CD14-positive monocyte (primary cell): ENCODE results near the gene POLD2. TPM values are rescaled to one million over a fixed set of nuclear protein-coding genes. Genes with fewer than 3 reads are reported as not detected.

Experiments
- DNase-seq, 3 donors: peaks; one replicate each; pipeline ENCODE4 v3.0.0-alpha.2; 2011 to 2022
- H2AFZ ChIP-seq: 2 replicates; pipeline ENCODE4 v1.6.0; 2012; ENCODE audit warnings: mild to moderate bottlenecking, low read depth, low read length, inconsistent platforms; ENCODE audit not compliant: insufficient read depth, poor library complexity, severe bottlenecking
- H3K27ac ChIP-seq, 2 donors: 1 replicate in 1 of 2; 2 replicates in 1 of 2; pipeline ENCODE4 v1.5.1; 2012 to 2013; ENCODE audit warnings: low read length in 2 of 2, control low read depth in 1 of 2, inconsistent platforms in 1 of 2, low read depth in 1 of 2, mild to moderate bottlenecking in 1 of 2
- H3K27me3 ChIP-seq, 2 donors: one replicate each; pipeline versions ENCODE4 v1.6.0 to v1.6.1; 2011 to 2013; ENCODE audit warnings: low read length in 2 of 2; ENCODE audit not compliant: control insufficient read depth in 2 of 2, insufficient read depth in 2 of 2
- H3K36me3 ChIP-seq, 2 donors: replicated peaks in 1 of 2; 1 replicate in 1 of 2; 2 replicates in 1 of 2; pipeline versions ENCODE4 v1.5.1 to v1.6.1; 2012 to 2013; ENCODE audit warnings: low read length in 2 of 2, control low read depth in 1 of 2, inconsistent platforms in 1 of 2, mild to moderate bottlenecking in 1 of 2; ENCODE audit not compliant: insufficient read depth in 2 of 2, control insufficient read depth in 1 of 2
- H3K4me1 ChIP-seq, 2 donors: 1 replicate in 1 of 2; 2 replicates in 1 of 2; pipeline versions ENCODE4 v1.5.1 to v1.6.1; 2012 to 2013; ENCODE audit warnings: low read length in 2 of 2, control low read depth in 1 of 2, inconsistent platforms in 1 of 2, mild to moderate bottlenecking in 1 of 2, moderate library complexity in 1 of 2; ENCODE audit not compliant: insufficient read depth in 2 of 2, control insufficient read depth in 1 of 2
- H3K4me2 ChIP-seq: replicated peaks from 2 replicates; pipeline ENCODE3; 2012; ENCODE audit warnings: low read length, moderate library complexity, mild to moderate bottlenecking; ENCODE audit not compliant: poor library complexity, severe bottlenecking; ENCODE audit errors: extremely low read depth
- H3K4me3 ChIP-seq, 3 experiments: fragments of 200-600 bp in 1 of 3; sonication (generic) in 1 of 3; replicated peaks in 1 of 3; 1 replicate in 2 of 3; 2 replicates in 1 of 3; pipeline ENCODE4 v1.5.1; 2011 to 2013; ENCODE audit warnings: low read length in 3 of 3, mild to moderate bottlenecking in 3 of 3, control low read depth in 2 of 3, low read depth in 2 of 3, inconsistent platforms in 1 of 3, moderate library complexity in 1 of 3
- H3K79me2 ChIP-seq: 2 replicates; pipeline ENCODE4 v1.6.0; 2012; ENCODE audit warnings: mild to moderate bottlenecking, control low read depth, inconsistent platforms, low read length, moderate library complexity; ENCODE audit not compliant: insufficient read depth
- H3K9ac ChIP-seq: 2 replicates; pipeline ENCODE4 v1.6.0; 2017; ENCODE audit warnings: low read length, mild to moderate bottlenecking; ENCODE audit not compliant: insufficient read depth, poor library complexity, severe bottlenecking
- H3K9me3 ChIP-seq, 2 donors: replicated peaks in 1 of 2; 1 replicate in 1 of 2; 2 replicates in 1 of 2; pipeline versions ENCODE4 v1.5.1 to v1.6.1; 2012 to 2013; ENCODE audit warnings: low read length in 2 of 2, control low read depth in 1 of 2; ENCODE audit not compliant: control insufficient read depth in 1 of 2, insufficient read depth in 1 of 2
- H4K20me1 ChIP-seq: 2 replicates; pipeline ENCODE4 v1.6.0; 2012; ENCODE audit warnings: mild to moderate bottlenecking, low read length, control low read depth, moderate library complexity; ENCODE audit not compliant: insufficient read depth
- H3K27ac Mint-ChIP-seq, 7 donors: one replicate each; pipeline ENCODE4 v1.8.0; 2020; ENCODE audit warnings: mild to moderate bottlenecking in 7 of 7, mixed read lengths in 7 of 7, moderate library complexity in 6 of 7, inconsistent platforms in 2 of 7
- H3K27me3 Mint-ChIP-seq, 3 donors: one replicate each; pipeline ENCODE4 v1.8.0; 2021 to 2022; ENCODE audit warnings: low read depth in 3 of 3, mild to moderate bottlenecking in 3 of 3, mixed read lengths in 3 of 3, moderate library complexity in 3 of 3, inconsistent platforms in 1 of 3
- H3K36me3 Mint-ChIP-seq, 2 donors: one replicate each; pipeline ENCODE4 v1.8.0; 2020; ENCODE audit warnings: mixed read lengths in 2 of 2, inconsistent platforms in 1 of 2, mild to moderate bottlenecking in 1 of 2
- H3K4me1 Mint-ChIP-seq: one replicate; pipeline ENCODE4 v1.8.0; 2020; ENCODE audit warnings: mild to moderate bottlenecking, mixed read lengths
- H3K4me3 Mint-ChIP-seq, 2 donors: one replicate each; pipeline ENCODE4 v1.8.0; 2020; ENCODE audit warnings: mild to moderate bottlenecking in 2 of 2, mixed read lengths in 2 of 2, moderate library complexity in 1 of 2
- H3K9me3 Mint-ChIP-seq, 7 donors: one replicate each; pipeline ENCODE4 v1.8.0; 2020 to 2022; ENCODE audit warnings: mixed read lengths in 7 of 7, mild to moderate bottlenecking in 6 of 7, moderate library complexity in 6 of 7, inconsistent platforms in 2 of 7
- CTCF ChIP-seq: fragments of 200-600 bp; IDR thresholded peaks from one replicate; pipeline ENCODE4 v1.8.0; 2022; ENCODE audit warnings: antibody characterized with exemption, mild to moderate bottlenecking
- WGBS: methylation state at CpG from one replicate; pipeline ENCODE4 v1.1.5; 2013; ENCODE audit warnings: missing lambda C conversion rate; ENCODE audit not compliant: insufficient coverage; 5-methylcytosine and 5-hydroxymethylcytosine counted together
- intact Hi-C, 2 donors: fragments of 100-400 bp; cut with micrococcal nuclease; formaldehyde crosslinking; loops; one replicate each; pipeline versions ENCODE4 v1.15.0 to v1.15.1; 2023
- polyA plus RNA-seq, 3 donors: library from polyadenylated mRNA; depleted of rRNA in 1 of 3; unstranded in 2 of 3; stranded (reverse) in 1 of 3; fragments of 300-500 nt in 2 of 3; fragments of >200 nt in 1 of 3; fragmentation: Illumina TruSeq in 2 of 3; gene quantifications; 1 replicate in 2 of 3; 2 replicates in 1 of 3; pipeline ENCODE4 v1.2.3, GENCODE V29; 2012 to 2021

Gene POLD2
- polyA plus RNA-seq, 3 donors = 24.1 to 27.1 (median 25.7) TPM

- Mint-ChIP-seq H3K9me3 (peaks cover 0 to 3% (median 0%) of the 10 kb centered on the region in 7 donors), H3K4me3 (no peak overlapping the region), H3K27ac (peak overlapping the region; percentile 10 to 99 (median 98)), H3K4me1 (peaks cover 40% of the 10 kb centered on the region), H3K36me3 (peaks cover 24 to 45% of the 10 kb centered on the region in 2 donors), H3K27me3 (peaks cover 0 to 5% (median 3%) of the 10 kb centered on the region in 3 donors)
- Histone ChIP-seq H3K27ac (peak overlapping the region in 1 of 2 donors; percentile 25), H3K36me3 (peaks cover 21 to 27% of the 10 kb centered on the region in 2 donors), H3K9me3 (no peaks in the 10 kb centered on the region), H3K27me3 (no peaks in the 10 kb centered on the region), H2AFZ (no peak overlapping the region), H3K4me3 (no peak overlapping the region), H4K20me1 (peaks cover 17% of the 10 kb centered on the region), H3K4me2 (no peak overlapping the region), H3K9ac (no peak overlapping the region), H3K79me2 (no peaks in the 10 kb centered on the region), H3K4me1 (peaks cover 18 to 27% of the 10 kb centered on the region in 2 donors)
- WGBS = 100% methylated on average over 2 of the region's 9 CpGs
- intact Hi-C loops = no loop called here
- no peak for DNase-seq
- TF ChIP-seq CTCF = no peak
Observed at GRCh38 chr7:44071726-44072363, 51.5 kb downstream of the POLD2 start.

GRCh38 chr7:44068054-44068453 lies 55.3 kb downstream of the POLD2 start:
- no peak for DNase-seq
- Histone ChIP-seq H3K36me3 (peaks cover 3 to 6% of the 10 kb centered on the region in 2 donors), H3K4me1 (peaks cover 0 to 7% of the 10 kb centered on the region in 2 donors), H3K27me3 (no peaks in the 10 kb centered on the region), H3K4me3 (no peak overlapping the region), H3K9ac (no peak overlapping the region), H2AFZ (no peak overlapping the region), H4K20me1 (peaks cover 50% of the 10 kb centered on the region), H3K4me2 (no peak overlapping the region), H3K9me3 (no peaks in the 10 kb centered on the region), H3K79me2 (no peaks in the 10 kb centered on the region), H3K27ac (no peak overlapping the region)
- Mint-ChIP-seq H3K4me3 (no peak overlapping the region), H3K36me3 (peaks cover 4 to 14% of the 10 kb centered on the region in 2 donors), H3K27me3 (peaks cover 0 to 24% (median 4%) of the 10 kb centered on the region in 3 donors), H3K27ac (peak overlapping the region in 2 of 7 donors; percentile 8 to 42), H3K4me1 (peaks cover 33% of the 10 kb centered on the region), H3K9me3 (peaks cover 0 to 3% (median 0%) of the 10 kb centered on the region in 7 donors)
- TF ChIP-seq CTCF = no peak
- WGBS = 100% methylated on average over 4 of the region's 7 CpGs
- intact Hi-C loops = no loop called here
